HG02970 (cell line): ENCODE measurements around the gene MCTP1.
"Not testable (repeated sequence)": the region's sequence is repeated elsewhere in the genome, so short reads cannot be mapped to it uniquely, and the experiment has no call there.

Experiments used
- ATAC-seq: cut with Tn5 transposase; IDR thresholded peaks from one replicate; pipeline ENCODE4 v1.9.1; 2021; ENCODE audit warnings: mild to moderate bottlenecking, moderate library complexity, moderate number of reproducible peaks; ENCODE audit not compliant: unreplicated experiment, low FRiP score

The MCTP1 gene

DNA sequence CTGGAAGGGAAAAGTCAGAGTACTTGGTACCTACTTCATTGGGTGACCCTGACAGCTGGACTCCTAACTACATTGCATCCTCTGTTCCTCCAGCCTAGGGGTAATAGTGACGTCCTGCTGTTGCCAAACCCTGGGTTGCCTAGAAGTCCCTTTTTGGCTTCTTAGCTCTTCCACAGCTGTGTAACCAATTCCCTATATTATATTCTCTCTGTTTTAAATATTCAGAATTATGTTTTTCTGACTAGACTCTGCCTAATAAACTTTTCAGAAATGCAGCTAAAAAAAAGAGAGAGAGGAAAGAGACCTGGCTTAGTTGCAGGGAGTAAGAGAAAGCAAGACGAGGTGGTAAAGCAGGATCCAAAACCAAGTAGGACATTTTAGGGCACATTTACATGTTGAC lies 28.4 kb downstream of the MCTP1 start:
- ATAC-seq: no peak

DNA sequence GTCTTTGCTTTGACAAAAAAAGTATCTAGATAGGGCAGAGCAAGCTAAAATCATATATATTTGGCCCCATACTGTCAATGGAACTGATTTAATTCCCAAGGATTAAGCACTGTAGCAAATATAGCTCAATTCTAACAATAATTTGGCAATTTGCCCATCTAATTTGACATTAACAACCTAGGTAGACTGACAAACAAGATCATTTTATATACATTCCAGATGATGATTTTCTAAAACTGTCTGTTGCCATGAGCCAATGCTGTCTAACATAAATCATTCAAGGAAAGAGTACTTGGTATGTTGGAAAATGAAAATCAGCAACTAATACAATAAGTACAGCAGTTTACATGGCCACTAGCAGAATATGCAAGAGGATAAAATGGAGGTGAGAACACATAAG lies 32.1 kb downstream of the MCTP1 start:
- no peak for ATAC-seq

DNA sequence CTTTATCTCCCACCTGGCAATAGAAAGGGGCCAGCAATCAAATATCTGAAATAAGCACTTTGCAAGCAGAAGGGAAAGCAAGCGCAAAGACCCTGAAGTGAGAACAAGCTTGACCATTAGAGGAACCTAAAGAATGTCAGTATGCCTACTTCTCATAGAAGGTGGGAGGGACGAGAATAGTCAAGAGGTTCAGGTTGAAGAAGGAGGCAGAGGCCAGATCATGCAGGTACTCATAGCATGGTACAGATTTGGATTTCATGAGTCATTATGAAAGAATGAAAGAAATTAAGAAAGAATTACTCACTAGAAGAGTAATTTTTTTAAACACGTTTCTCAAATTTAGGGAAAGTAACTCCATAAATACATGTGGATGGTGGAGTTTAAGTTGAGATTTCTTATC lies 33.7 kb downstream of the MCTP1 start:
- ATAC-seq: no peak

DNA sequence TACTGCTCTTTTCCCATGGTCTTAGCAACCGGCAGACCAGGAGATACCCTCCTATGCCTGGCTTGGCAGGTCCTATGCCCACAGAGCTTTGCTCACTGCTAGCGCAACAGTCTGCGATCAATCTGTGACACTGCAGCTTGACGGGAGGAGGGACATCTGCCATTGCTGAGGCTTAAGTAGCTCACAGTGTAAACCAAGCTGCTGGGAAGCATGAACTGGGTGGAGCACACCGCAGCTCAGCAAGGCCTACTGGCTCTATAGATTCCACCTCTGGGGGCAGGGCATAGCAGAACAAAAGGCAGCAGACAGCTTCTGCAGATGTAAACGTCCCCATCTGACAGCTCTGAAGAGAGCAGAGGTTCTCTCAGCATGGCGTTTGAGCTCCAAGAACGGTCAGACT lies 40.4 kb downstream of the MCTP1 start:
- no peak for ATAC-seq

DNA sequence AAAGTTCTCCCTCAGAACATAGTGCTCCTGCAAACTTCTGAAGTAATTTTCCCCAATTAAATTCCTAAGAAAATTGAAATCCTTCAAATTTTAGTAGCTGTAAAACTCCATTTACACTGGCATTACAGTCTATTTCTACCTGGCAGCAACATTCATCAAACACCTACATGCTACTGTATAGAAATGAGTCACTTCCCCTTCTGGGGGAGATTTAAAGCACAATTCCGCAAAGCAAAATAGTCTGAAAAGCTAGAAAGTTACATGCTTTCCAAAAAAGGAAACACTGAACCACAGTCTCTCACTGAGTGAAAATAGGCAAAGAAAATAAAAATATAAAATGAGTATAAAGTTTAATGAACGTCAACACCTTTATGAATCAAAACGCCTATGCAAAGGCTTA lies 43.3 kb downstream of the MCTP1 start:
- ATAC-seq: peak; percentile 89

DNA sequence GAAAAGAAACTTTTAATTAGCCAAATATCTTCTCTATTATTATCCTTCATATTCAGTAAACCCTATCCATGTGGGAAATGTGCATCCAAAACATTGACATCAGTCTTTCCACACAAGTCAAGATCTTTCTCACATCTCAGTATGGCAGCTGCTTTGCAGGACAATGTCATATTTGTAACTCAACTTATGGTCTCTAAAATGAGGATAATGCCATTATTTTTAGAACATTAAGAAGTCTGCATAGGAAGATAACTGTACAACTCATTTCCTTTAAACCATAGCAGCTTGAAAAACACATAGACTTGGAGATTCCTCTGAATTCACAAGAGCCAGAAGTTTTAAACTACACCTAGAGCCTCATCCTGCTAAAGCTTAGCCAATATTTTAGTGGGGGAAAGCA lies 43.7 kb downstream of the MCTP1 start:
- no peak for ATAC-seq

DNA sequence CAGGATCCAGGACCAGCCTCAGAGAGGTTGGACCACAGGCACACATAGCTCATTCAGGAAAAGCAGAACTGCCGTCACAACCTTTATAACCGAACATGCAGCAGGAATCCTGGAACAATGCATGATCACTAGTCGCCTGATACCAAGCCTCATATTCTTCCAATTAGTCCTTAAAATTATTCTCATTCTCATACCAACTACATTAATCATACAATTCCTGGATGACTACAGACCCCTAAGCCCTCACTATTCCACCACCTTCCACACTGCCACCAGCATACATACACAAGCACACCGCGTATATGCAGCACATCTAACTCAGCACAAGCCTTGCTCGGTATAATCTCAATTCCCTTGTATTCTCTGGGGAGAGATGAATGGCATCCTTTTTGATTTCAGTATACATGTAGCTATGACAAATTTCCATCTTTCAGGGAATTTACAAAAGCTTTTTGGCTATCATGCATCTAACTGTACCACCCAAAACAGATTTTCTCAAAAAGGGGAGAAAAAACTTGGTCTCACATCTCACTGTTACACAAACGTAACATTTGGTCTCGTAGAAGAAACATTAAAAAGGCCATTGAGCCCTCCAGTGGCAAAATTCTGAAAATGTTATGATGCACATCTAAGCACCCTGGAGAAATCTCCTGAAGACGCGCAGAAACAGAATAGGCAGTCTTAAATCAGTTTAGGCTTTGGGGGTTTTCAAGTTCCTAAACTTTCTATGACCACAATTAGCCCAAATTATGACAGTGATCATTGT lies 46.2 kb downstream of the MCTP1 start:
- no peak for ATAC-seq

DNA sequence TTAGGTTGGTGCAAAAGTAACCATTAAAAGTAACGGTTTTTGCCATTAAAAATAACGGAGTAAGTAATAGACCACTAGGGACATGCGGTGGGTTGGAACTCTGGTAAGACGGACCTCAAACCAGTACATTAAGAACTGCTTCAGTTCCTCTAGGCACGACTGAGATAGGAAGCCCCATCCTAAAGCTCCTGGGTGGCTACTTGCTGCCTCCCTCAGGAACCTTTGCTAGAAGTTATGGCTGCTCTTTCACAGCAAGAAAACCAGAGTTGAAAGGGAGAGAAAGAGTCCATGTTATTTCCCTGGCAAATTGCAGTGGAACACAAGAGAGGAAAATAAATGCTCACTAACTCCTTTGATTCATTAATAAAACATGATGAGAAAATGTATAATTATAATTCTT lies 47.6 kb downstream of the MCTP1 start:
- ATAC-seq: no peak

DNA sequence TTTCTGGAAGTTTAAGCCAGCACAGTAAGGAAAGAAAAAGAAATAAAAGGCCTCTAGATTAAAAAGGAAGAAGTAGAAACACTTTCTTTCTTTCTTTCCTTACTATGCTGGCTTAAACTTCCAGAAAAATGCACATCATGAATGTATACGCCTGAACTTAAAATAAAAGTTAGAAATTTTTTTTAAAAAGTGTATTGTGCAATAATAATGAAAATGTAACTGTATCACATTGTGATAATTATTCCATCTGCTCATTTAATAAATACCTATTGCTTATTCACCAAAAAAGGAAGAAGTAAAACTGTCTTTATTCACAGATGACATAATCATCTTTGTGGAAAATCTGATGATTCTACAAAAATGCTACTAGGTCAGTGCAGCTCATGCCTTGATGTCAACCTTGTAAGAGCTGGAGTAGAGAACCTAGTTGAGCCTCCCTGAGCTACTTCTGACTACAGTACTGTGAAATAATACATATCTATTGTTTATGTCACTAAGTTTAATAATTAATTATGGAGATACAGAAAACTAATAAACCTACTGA lies 49.4 kb downstream of the MCTP1 start:
- no peak for ATAC-seq

DNA sequence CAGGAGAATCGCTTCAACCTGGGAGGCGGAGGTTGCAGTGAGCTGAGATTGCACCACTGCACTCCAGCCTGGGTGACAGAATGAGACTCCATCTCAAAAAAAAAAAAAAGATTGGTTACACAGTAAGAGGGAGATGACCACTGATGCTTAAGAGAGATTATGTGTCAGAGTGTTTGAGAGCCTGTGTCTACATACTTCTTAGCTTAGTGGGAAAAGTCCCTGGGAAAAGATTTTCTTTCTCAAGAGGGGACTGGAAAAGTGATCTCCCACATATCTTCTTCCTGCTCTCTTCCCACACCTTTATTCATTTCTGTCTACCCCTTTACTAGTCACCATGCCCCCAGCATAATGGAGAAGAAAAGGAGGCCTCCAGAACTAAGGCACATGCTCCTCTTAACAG lies 55.2 kb downstream of the MCTP1 start:
- ATAC-seq: no peak

DNA sequence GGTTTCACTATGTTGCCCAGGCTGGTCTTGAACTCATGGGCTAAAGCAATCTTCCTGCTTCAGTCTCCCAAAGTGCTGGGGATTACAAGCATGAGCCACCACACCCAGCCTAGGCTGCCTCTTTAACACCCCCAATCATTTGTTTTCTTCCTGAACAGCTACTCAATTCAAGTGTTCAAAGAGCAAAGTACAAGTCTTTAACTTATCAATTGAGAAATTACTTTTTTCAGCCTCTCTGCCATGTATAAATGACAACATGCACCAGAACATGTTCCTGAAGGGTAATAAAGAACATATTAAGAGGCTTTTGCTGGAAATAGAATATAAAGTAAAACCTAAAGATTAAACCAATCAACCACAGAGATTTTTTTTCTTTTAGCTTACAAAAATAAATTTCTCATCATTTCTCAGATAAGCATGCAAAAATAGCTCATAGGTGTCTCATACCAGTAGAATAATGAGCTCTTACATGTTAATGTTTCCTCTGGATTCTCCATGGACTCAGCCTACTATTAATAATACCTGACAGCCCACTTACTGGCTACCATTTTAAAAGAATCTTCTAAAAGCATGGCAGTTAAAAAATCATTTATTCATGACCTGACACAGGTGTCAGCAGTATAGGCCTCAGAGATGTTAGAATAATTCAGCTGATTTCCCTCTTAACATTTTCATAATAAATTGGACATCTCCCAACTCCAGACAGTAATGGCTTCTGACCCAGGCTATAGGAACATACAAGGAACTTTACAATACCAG lies 60.0 kb downstream of the MCTP1 start:
- no peak for ATAC-seq

DNA sequence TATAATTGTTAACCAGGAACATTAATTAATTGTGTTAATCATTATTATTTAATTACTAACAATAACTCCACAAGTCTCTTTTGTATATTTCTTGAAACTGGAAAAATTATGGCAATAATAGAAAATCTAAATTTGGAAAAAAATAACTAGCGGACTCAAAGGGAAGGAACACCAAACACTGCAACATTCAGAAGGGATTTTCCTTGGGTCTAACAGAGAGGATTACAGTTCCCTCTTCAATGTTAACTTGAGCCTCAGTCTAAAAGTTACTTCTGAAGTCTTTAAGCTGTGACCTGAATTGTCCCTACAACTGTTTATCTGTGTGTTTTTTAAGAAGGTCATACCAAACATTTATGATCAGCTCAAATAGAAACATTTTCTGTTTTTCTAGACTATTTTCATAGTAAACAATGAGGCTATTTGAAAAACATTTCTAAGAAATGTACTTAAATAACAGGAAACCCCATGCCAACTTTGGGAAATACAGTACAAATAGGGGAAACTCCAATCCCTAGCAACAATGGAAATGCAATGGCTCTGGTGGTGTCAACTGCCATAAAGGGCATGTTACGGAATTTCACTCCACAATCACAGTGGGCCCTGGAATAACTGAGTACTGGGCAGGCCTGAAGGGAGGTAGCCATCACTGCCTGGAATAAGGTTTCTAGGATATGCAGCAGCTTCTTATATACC lies 61.2 kb downstream of the MCTP1 start:
- no peak for ATAC-seq

DNA sequence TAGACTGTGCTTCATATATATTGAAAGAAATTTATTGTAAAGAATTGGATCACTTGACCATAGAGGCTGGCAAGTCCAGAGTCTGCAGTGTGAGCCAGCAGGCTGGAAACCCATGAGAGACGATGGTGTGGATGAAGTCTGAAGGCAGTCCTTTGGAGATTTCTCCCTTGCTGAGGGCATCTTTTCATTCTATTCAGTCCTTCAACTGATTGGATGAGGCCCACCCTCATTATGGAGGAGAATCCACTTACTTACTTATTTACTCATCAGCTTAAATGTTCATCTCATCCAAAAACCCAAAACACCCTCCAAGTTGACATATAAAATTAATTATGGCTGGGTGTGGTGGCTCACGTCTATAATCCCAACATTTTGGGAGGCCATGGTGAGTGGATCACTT lies 62.1 kb downstream of the MCTP1 start:
- ATAC-seq: no peak

DNA sequence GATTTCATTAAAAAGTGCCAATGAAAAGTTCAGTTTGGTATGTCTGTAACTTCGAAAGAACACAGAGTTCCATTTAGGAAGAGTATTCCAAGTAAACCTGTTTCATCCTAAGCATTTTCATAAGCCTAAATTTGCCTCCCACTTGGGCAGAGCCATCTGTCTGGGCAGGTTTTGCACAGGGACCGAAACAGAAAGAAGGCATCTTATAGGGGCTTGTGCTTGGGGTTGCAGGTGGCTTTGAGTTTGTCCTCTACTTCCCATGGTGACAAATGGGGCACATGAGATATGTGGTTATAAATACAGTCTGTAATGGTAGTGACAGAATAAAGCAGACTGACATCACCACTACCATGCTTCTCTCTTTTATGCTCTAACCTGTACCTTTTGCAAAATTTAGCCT lies 63.7 kb downstream of the MCTP1 start:
- ATAC-seq: no peak

DNA sequence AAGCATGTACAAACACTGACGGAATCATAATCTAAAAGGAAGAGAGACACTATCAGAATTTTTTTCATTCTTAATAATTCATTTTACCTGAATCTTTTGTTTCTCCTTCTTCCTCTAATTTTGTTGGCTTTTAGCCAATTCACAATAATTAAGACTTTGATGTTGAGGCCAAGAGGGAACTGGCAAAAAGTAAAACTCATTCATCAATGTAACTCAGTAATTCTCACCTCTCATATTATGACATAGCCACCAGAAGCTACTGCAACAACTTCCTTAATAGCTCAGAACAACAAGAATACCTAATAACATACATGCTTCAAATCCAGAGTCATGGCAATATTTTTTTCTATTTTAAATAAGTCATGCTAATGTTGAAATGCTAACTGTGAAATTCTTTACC lies 64.5 kb downstream of the MCTP1 start:
- ATAC-seq: no peak

DNA sequence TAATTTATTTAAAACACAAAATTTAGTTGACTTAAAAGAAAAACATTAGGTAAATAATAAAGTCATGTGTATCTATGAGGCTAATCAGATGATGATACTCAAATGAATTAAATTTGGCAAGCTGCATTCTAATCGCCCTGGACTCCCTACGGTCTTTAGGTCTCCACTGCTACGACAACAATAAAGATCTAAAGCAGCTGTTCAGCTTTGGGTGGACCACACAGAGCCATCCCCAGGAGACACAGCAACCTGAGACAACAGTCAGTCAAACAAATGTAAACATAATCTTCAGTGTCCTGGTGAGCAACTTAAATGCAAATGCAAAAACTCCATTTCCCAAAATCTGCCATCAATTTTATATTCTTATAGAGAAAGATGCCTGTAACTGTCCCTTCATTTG lies 65.5 kb downstream of the MCTP1 start:
- no peak for ATAC-seq

DNA sequence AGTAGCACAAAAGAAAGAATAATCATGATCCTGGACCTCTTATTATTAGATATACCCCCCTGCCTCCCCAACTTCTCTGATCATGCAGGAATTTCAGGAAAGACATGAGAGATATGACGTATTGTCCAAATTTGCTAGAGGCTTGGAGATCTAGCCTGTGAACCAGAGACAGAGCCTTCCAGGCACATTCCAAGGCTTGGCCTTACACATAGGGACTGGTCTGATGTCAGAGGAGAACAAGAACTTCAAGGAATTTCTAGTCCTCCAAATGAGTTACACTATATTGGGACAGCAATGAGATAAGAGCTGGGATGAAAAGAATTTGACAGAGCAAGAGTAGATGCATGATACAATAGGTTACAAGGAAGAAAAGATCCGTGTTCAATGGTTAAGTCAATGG lies 67.0 kb downstream of the MCTP1 start:
- no peak for ATAC-seq

DNA sequence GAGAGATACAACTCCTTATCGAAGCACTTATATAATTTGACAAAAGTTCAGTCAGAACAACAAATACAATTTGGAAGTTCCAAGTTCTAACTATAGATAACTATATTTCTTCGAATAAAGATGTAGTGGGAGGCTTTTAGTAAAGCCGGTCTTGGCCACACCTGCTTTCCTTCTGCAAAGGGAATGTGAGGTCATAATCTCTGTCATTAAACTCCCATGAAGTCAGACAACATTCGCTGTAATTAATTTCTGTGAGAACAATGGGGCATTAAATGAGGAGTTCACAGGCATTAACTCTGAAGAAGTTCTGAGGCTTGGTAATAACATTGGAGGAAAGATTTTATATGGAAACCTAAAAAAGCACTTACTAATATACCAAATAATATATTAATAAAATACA lies 67.5 kb downstream of the MCTP1 start:
- no peak for ATAC-seq

DNA sequence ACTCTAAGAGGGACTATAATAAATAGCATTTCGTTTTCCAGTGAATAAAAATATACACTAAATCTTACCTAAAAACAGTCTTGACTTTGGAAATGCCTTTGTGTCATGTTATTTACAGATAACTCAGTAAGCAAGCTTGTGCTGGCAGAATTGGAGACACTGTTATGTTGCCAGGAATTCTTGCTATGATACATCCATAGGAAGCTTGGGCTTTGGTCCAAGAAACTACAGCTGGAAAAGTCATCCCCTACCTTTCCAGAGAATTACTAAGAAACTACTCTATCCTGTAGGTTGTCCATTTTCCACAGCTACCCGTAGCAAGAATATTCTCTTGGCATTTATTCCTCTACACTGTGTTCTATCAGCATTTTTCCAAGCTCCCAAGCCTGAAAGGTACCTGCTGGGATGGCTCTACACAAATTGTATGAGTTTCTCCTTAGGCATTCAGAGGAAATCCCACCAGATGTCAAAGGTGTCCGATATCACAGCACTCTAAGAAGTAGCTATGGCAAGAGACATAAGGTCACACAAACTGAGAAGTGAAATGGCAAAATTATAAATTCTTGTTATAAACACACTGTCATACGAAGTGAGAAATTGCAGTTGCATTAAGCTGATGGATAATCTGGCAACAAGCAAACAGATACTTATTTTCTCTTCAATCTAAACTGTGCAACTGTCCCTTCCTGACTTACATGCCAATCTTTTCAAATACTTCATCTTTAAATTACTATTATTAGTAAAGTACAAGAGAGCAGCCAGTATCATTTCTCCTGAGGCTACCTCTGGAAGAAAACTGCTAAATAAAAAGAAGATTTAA lies 68.5 kb downstream of the MCTP1 start:
- ATAC-seq: no peak

DNA sequence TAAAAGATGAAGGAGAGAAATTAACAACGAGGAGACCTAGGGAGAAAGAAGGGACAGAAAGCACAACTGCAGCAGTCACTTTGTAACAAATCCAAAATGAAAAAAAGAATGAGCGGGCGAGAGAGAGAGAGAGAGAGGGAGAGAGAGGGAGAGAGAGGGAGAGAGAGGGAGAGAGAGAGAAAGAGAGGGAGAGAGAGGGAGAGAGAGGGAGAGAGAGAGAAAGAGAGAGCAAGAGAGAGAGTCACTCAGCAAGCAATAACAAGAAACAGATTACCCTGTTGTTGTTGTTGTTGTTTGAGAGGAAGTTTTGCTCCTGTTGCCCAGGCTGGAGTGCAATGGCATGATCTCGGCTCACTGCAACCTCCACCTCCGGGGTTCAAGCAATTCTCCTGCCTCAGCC lies 77.1 kb downstream of the MCTP1 start:
- not testable (repeated sequence) for ATAC-seq
